Stimulated activated CD4-positive, alpha-beta T cell treated with anti-CD3 and anti-CD28 coated beads, TNF-alpha, amount 100 ng/mL, for 24 hours (primary cell): ENCODE data around the gene STAT3.
"Not testable (repeated sequence)": the region's sequence is repeated elsewhere in the genome, so short reads cannot be mapped to it uniquely, and the experiment has no call there.

ENCODE experiments used
- DNase-seq, 3 experiments: peaks; one replicate each; pipeline ENCODE4 v3.0.0-alpha.2; 2020; ENCODE audit warnings: low read depth in 3 of 3

Gene STAT3

DNA sequence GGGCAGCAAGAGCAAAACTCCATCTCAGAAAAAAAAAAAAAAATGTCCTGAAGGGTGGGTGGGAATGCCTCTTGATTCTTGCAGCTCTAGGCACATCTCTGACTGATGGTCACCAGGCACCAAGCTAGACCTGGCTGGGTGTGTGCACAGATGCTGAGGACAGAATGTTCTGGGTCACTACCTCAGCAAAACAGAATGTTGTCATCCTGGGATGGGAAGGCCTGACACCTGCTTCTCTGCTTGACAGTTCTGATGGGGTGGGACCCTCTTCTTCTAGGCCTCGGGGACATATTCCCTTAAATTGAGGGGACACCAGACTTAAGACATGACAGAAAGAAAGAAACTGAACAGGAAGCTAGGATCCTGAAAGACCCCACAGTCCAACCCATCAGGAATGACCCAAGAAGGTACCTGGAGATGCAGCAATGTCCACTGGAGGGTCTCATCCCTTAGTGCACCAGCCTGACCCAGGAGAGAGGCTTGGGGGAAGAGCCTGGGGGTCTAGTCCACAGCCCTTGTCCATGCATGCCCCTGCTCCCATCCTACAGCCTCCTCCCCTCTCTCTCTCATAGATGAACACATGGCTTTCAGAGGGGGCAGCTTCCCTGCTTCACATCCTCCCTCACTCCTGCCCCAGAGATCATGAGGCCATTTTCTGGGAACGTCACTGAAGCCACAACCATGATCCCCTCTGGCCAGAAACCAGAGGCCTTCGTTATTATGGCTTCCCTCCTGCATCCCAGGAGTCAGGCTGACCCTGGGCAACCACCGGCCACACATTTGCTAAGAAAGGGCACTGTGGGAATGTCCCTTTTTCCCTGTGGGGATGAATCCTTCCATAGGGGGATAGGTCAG is 108.2 kb downstream of the STAT3 start:
- no peak for DNase-seq

- no peak for DNase-seq
These were observed 110.9 kb downstream of the STAT3 start for GRCh38 chr17:42277342-42277712.

- peak in 1 of 3 experiments; percentile 28 for DNase-seq
These were observed 111.5 kb downstream of the STAT3 start for GRCh38 chr17:42276609-42277341.

DNA sequence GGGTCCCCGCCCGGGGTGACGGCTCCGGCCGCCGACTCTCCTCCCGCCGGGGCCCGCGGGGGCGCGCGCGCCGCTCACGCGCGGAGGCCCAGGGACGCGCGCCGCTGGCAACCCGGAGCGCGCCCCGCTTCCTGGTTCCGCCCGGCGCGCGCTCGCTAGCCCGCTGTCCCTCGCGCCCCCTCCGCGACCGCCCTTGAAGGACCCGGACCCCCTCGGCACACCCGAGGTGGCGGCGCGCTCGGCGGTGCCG is 112.0 kb downstream of the STAT3 start, which contains the start of gene STAT5B:
STAT5B (minus strand) TSS at position 33 of the 250 bp plus-strand sequence. CDS start 44,264 bp downstream, outside the sequence.
- peak in 1 of 3 experiments; percentile 60 for DNase-seq

GRCh38 chr17:42275527-42276358 is 112.5 kb downstream of the STAT3 start:
- peak in 2 of 3 experiments; percentile 28 to 39 for DNase-seq

- no peak for DNase-seq
These were observed 113.3 kb downstream of the STAT3 start for GRCh38 chr17:42274812-42275526.

- no peak for DNase-seq
These were observed 114.0 kb downstream of the STAT3 start for GRCh38 chr17:42274253-42274542.

- no peak for DNase-seq
These were observed 114.6 kb downstream of the STAT3 start for GRCh38 chr17:42273474-42274252.

GRCh38 chr17:42272162-42272907 is 115.9 kb downstream of the STAT3 start:
- DNase-seq, result no peak

DNA sequence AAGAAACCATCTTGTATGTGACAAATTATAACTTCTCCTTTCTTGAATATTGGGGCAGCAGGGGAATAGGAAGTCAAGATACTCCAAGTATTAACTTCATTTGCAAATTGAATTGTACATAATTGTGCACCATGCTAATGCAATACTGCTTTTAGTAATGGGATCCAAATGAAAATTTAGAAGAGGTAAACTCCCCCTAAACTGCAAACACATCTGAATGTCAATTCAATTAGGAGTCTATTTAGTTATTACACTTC is 116.5 kb downstream of the STAT3 start:
- no peak for DNase-seq

GRCh38 chr17:42271006-42271778 is 117.0 kb downstream of the STAT3 start:
- no peak for DNase-seq

DNA sequence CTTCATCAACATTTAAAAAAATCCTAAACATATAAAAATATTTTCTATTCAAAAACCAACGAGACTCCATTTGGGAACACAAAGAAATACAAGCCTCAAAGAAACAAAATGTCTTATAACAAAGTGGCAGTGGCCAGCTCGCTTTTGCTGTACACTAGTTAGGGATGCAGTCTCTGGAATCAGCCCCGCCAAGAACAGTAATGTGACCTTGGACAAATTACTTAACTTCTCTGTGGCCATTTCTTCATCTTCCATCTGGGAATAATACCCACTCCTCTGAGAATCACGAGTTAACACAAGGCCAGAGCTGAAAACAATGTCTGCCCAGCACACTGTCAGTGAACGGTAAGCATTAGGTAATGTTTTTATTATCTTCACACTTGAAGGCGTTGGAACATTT is 117.6 kb downstream of the STAT3 start:
- DNase-seq, result no peak

GRCh38 chr17:42270170-42270535 is 118.1 kb downstream of the STAT3 start:
- DNase-seq, result no peak

- DNase-seq, result no peak
These were observed 120.0 kb downstream of the STAT3 start for GRCh38 chr17:42268236-42268635.

DNA sequence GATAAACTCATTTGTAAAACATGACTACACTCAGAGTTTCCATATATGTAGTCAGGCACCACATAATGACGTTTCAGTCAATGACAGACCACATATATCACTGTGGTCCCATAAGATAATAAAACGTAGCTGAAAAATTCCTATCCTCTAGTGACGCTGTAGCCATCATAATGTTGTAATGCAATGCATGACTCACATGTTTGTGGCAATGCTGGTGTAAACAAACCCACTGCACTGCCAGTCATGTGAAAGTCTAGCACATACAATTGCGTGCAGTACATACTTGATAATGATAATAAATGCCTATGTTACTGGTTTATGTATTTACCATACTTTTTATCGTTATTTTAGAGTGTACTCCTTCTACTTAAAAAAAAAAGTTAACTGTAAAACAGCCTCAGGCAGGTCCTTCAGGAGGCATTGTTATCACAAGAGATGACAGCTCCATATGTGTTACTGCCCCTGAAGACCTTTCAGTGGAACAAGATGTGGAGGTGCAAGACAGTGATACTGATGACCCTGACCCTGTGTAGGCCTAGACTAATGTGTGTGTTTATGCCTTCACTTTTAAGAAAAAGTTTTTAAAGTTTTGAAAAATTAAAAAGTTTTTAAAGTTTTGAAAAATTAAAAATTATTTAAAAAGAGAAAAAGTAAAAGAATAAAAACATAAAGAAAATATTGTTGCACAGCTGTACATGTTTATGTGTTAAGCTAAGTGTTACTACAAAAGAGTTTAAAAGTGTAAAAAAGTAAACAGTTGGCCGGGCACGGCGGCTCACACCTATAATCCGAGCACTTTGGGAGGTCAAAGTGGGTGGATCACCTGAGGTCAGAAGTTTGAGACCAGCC is 121.1 kb downstream of the STAT3 start:
- DNase-seq, result no peak

DNA sequence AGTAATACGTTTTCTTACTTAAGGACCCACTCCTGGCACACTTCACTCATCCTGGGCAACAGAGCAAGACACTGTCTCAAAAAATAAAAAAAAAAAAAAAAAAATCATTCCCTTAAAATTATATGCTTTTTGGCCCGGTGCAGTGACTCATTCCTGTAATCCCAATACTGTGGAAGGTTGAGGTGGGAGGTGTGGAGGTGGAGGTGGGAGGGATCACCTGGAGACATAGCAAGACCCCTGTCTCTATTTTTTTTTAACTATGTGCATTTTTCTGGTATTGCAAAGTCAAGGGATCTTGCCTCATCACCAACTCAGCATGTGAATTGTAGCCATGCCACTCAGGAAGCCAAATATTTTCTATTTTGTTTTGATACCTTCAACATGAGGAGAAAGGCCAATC is 121.8 kb downstream of the STAT3 start:
- DNase-seq, result no peak

DNA sequence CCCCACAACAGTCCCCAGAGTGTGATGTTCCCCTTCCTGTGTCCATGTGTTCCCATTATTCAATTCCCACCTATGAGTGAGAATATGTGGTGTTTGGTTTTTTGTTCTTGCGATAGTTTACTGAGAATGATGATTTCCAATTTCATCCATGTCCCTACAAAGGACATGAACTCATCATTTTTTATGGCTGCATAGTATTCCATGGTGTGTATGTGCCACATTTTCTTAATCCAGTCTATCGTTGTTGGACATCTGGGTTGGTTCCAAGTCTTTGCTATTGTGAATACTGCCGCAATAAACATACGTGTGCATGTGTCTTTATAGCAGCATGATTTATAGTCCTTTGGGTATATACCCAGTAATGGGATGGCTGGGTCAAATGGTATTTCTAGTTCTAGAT is 123.9 kb downstream of the STAT3 start:
- DNase-seq, result not testable (repeated sequence)
